OCI-LY7 (cell line): ENCODE data around the gene RANBP17.

Experiments used
- EZH2phosphoT487 ChIP-seq: fragments of 200-600 bp; sonication (generic); IDR thresholded peaks from 2 replicates; pipeline ENCODE4 v1.6.1; 2018; ENCODE audit warnings: low read depth, borderline replicate concordance, mild to moderate bottlenecking, mixed run types, antibody characterized with exemption, low read length, moderate library complexity, mixed read lengths
- TF ChIP-seq, protein P1 (sequence below): fragments of 200-600 bp; sonication (generic); conservative IDR thresholded peaks from 2 replicates; pipeline ENCODE4 v1.5.1; 2014; ENCODE audit warnings: mild to moderate bottlenecking, antibody characterized with exemption, low read length, moderate library complexity, mixed read lengths

DNA sequence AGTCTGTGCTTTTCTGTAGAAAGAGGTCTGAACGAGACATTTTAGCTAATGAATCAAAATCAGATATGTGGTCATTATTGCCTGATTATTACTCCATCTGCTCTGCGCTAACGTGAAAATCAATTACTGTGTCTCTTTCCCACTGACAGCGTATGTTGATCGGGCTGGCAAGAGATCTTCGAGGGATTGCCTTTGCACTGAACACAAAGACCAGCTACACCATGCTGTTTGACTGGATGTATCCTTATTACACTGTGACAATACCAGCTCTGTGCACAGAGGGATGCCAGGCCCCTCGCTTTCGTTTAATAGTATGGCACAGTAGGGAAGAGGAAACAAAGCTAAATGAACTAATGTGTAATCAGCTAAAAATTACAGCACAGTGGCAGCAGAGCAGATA lies 343.6 kb downstream of the RANBP17 start:
- TF ChIP-seq, protein P1, sequence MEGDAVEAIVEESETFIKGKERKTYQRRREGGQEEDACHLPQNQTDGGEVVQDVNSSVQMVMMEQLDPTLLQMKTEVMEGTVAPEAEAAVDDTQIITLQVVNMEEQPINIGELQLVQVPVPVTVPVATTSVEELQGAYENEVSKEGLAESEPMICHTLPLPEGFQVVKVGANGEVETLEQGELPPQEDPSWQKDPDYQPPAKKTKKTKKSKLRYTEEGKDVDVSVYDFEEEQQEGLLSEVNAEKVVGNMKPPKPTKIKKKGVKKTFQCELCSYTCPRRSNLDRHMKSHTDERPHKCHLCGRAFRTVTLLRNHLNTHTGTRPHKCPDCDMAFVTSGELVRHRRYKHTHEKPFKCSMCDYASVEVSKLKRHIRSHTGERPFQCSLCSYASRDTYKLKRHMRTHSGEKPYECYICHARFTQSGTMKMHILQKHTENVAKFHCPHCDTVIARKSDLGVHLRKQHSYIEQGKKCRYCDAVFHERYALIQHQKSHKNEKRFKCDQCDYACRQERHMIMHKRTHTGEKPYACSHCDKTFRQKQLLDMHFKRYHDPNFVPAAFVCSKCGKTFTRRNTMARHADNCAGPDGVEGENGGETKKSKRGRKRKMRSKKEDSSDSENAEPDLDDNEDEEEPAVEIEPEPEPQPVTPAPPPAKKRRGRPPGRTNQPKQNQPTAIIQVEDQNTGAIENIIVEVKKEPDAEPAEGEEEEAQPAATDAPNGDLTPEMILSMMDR, result no peak
- TF ChIP-seq EZH2phosphoT487, result no peak
